ENCODE data around the gene SORBS2. TPM values are rescaled to one million over a fixed set of nuclear protein-coding genes. Genes with fewer than 3 reads are reported as not detected.

The SORBS2 gene
- total RNA-seq, 4 donors from 2014 or later: 290 to 437 (median 377) TPM

DNA sequence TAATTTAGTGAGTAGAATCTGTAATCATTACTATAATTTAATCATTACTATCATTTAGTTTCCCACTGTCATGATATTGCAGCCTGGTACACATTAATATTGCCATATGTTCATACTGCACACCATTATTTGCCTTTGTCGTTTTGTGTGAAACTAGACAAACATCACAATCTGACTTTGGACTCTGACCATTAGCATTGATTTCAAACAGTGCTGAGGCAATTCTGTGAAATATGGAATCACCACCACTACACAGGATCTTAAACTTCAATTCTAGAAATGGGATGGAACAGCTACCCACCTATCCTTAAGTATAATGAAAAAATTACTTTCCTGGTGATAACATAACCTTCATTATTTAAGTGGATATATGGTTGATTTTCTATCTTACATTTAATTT lies 98.3 kb downstream of the SORBS2 start:
- Histone ChIP-seq H3K36me3 (no peaks in the 10 kb centered on the region), H3K4me1 (peaks cover 35 to 55% of the 10 kb centered on the region in 2 donors), H3K27me3 (no peaks in the 10 kb centered on the region), H3K4me3 (replicated peaks in 1 of 3) (no peak overlapping the region), H3K27ac (no peak overlapping the region), H3K9me3 (no peaks in the 10 kb centered on the region)
- no peak for TF ChIP-seq POLR2A (IDR thresholded peaks at IDR 0.05)
- TF ChIP-seq, protein P1, sequence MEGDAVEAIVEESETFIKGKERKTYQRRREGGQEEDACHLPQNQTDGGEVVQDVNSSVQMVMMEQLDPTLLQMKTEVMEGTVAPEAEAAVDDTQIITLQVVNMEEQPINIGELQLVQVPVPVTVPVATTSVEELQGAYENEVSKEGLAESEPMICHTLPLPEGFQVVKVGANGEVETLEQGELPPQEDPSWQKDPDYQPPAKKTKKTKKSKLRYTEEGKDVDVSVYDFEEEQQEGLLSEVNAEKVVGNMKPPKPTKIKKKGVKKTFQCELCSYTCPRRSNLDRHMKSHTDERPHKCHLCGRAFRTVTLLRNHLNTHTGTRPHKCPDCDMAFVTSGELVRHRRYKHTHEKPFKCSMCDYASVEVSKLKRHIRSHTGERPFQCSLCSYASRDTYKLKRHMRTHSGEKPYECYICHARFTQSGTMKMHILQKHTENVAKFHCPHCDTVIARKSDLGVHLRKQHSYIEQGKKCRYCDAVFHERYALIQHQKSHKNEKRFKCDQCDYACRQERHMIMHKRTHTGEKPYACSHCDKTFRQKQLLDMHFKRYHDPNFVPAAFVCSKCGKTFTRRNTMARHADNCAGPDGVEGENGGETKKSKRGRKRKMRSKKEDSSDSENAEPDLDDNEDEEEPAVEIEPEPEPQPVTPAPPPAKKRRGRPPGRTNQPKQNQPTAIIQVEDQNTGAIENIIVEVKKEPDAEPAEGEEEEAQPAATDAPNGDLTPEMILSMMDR (IDR thresholded peaks at IDR 0.05): no peak
- intact Hi-C loops (cut with DNase I): no loop called here
- DNase-seq: no peak
- WGBS, 2 donors: 87 to 89% methylated on average over 1 of the region's 1 CpG

DNA sequence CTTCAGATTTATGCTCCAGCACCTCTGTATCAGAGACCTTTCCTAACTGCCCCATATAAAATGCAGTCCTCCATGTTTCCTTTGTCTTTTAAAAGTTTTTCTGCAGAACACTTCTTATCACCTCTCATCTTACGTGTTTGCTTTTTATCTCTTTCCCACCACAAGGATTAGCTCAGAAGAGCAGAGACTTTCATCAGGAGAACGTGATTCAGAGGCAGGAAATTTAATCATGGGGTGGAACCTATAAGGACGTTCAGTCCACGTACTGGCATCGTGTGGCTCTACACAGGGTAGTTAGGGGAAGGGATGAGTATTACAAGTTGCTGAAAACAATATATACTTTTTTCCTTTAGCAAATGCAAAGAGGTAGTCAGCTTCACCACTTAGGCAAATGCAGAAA lies 98.7 kb downstream of the SORBS2 start:
- WGBS, 2 donors: 73 to 75% methylated on average over 5 of the region's 5 CpGs

DNA sequence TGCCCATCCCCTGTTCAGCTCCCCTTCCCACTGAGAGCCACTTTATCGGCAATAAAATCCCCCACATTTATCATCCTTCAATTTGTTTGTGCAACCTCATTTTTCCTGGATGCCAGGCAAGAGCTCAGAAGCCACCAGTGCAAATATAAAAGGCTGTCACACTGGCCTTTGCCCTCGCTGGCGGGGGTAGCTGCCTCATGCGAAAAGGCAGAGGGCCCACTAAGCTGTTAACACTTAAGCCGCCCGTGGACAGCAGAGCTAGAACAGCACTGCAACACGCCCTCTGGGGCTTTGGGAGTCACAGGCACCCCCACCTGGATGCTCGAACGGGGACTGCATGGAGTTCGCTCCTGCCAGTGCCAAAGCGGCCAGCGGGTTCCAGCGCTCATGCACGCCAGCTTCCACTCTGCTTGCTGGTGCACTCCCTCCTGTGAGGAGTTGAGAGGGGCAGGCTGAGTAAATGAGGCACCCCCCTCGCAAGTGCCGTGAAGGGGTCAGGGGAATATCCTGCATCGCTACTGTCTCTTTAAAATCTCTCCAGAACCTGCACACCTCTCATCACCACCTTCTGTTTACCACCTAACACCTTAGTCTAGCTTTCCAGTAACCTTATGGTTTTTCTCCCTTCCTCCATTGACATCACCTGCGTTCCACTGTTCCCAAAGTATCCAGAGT lies 99.5 kb downstream of the SORBS2 start:
- H3K27me3 ChIP-seq: no peaks in the 10 kb centered on the region
- peak overlapping the region in 1 of 3 donors; percentile 6 for H3K27ac ChIP-seq
- no peak for DNase-seq
- TF ChIP-seq, protein P1 (IDR thresholded peaks at IDR 0.05): no peak
- no peak for TF ChIP-seq POLR2A (IDR thresholded peaks at IDR 0.05)
- no peak overlapping the region for H3K4me3 ChIP-seq (replicated peaks in 1 of 3)
- no peaks in the 10 kb centered on the region for H3K36me3 ChIP-seq
- WGBS, 2 donors: 82 to 85% methylated on average over 14 to 18 of the region's 18 CpGs
- peaks cover 29 to 42% of the 10 kb centered on the region in 2 donors for H3K4me1 ChIP-seq
- intact Hi-C loops (cut with DNase I): no loop called here
- H3K9me3 ChIP-seq: no peaks in the 10 kb centered on the region

More for the DNA sequence above, 98.7 kb downstream of the SORBS2 start:
- TF ChIP-seq POLR2A (IDR thresholded peaks at IDR 0.05): no peak
- TF ChIP-seq, protein P1 (IDR thresholded peaks at IDR 0.05): no peak
- H3K27me3 ChIP-seq: no peaks in the 10 kb centered on the region
- H3K36me3 ChIP-seq: no peaks in the 10 kb centered on the region
- no peak overlapping the region for H3K4me3 ChIP-seq (replicated peaks in 1 of 3)
- H3K27ac ChIP-seq: peak overlapping the region in 2 of 3 donors; percentile 3 to 6
- no peaks in the 10 kb centered on the region for H3K9me3 ChIP-seq
- intact Hi-C loops (cut with DNase I): no loop called here
- peaks cover 31 to 50% of the 10 kb centered on the region in 2 donors for H3K4me1 ChIP-seq
- DNase-seq: no peak

DNA sequence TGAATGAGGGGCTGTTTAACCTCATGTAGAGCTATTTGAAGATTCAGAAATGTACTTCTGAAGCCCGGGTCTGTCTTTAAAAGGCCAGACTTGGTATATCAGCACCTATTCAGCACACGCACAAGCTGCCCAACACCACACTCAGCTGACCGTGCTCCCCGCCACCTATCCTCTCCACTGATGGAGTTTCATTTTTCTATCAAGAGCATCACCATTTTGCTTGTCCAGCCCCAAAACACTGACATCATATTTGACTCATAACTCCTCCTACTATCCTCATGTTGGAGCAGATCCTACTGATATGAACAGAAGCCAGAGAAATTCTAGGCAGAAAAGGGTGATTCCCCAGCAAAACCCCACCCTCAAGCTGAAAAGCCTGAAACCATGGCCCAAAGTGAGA lies 100.3 kb downstream of the SORBS2 start:
- H3K4me1 ChIP-seq: peaks cover 24 to 35% of the 10 kb centered on the region in 2 donors
- intact Hi-C loops (cut with DNase I): no loop called here
- no peaks in the 10 kb centered on the region for H3K9me3 ChIP-seq
- peak overlapping the region in 1 of 3 donors; percentile 38 for H3K27ac ChIP-seq
- H3K27me3 ChIP-seq: no peaks in the 10 kb centered on the region
- WGBS, 2 donors: 83 to 90% methylated on average over 3 to 4 of the region's 4 CpGs
- H3K4me3 ChIP-seq (replicated peaks in 1 of 3): no peak overlapping the region
- TF ChIP-seq, protein P1 (IDR thresholded peaks at IDR 0.05): no peak
- no peak for TF ChIP-seq POLR2A (IDR thresholded peaks at IDR 0.05)
- DNase-seq: no peak
- H3K36me3 ChIP-seq: no peaks in the 10 kb centered on the region

DNA sequence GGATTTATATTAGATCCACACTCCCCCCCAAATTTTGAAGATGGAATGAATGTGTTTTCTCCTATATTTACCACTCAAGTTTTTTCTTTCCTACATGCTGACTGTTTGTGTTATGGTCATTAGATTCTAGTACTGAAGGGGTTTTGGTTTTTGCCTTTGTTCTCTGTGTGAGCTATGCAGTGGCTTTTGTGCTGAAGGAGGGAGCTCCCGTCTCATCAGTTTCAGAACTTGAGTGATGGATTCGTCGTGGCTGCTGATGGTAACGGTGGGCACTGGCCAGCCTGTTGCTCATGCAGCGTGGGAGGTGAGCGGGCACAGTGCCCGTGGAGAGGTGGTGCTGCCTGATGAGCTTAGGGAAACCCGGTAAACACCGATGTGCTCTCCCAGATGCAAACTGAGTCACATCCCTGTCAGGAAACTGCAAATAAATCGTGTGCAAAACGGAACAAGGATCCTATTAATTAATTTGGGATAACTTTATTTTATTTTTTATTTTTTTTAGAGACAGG lies 101.5 kb downstream of the SORBS2 start:
- TF ChIP-seq POLR2A (IDR thresholded peaks at IDR 0.05): no peak
- TF ChIP-seq, protein P1 (IDR thresholded peaks at IDR 0.05): no peak
- Histone ChIP-seq H3K27me3 (no peaks in the 10 kb centered on the region), H3K36me3 (no peaks in the 10 kb centered on the region), H3K9me3 (no peaks in the 10 kb centered on the region), H3K4me1 (peaks cover 14 to 23% of the 10 kb centered on the region in 2 donors), H3K27ac (peak overlapping the region in 2 of 3 donors; percentile 38 to 54), H3K4me3 (replicated peaks in 1 of 3) (no peak overlapping the region)
- 69 to 77% methylated on average over 11 of the region's 11 CpGs for WGBS, 2 donors
- intact Hi-C loops (cut with DNase I): no loop called here
- DNase-seq: no peak

Measured in thyroid gland (tissue), 4 donors.